GM12878 (cell line): Measurements from ENCODE around the gene BLCAP. TPM values are rescaled to one million over a fixed set of nuclear protein-coding genes. Genes with fewer than 3 reads are reported as not detected.

Experiments
- ATAC-seq: fragments of 200-7000 bp; cut with Tn5 transposase; 3 replicates; pipeline ENCODE4 v1.9.1; 2020; ENCODE audit warnings: mild to moderate bottlenecking, moderate library complexity
- BruUV-seq: library from RNA; stranded (reverse); fragments of 400-500 nt; replicated peaks from 2 replicates; lab custom pipeline; 2021; lab: Mats Ljungman, UMichigan
- CTCF ChIA-PET: fragments of 300-600 bp; sonication (Branson Sonifier 250); formaldehyde crosslinking; extraction: SDS; loops from one replicate; lab custom pipeline; 2021; ENCODE audit warnings: inconsistent platforms; lab: Yijun Ruan, JAX
- POLR2A ChIA-PET: fragments of 350-600 bp; formaldehyde crosslinking; extraction: SDS; loops from one replicate; lab custom pipeline; 2021; ENCODE audit warnings: inconsistent platforms; lab: Charles Lee
- RAD21 ChIA-PET: fragments of 300-600 bp; sonication (Branson Sonifier 250); formaldehyde crosslinking; loops from one replicate; lab custom pipeline; 2023; ENCODE audit warnings: antibody characterized with exemption; ENCODE audit not compliant: unreplicated experiment; lab: Charles Lee
- SMC1A ChIA-PET: fragments of 300-600 bp; sonication (Branson Sonifier 250); formaldehyde crosslinking; loops from one replicate; lab custom pipeline; 2023; ENCODE audit not compliant: unreplicated experiment, uncharacterized antibody; lab: Charles Lee
- DNase-seq: peaks from one replicate; pipeline ENCODE4 v3.0.0-alpha.2; 2011; ENCODE audit warnings: low read depth, low spot score
- FAIRE-seq: peaks from 3 replicates; lab custom pipeline; 2011; peaks lifted over from hg19 to GRCh38; lab: Jason Lieb, UNC
- H2AFZ ChIP-seq: 2 replicates; pipeline ENCODE4 v1.6.0; 2011; ENCODE audit warnings: low read depth, low read length, control low read depth; ENCODE audit not compliant: control insufficient read depth
- H3K27ac ChIP-seq: 2 replicates; pipeline ENCODE4 v1.5.1; 2011; ENCODE audit warnings: control low read depth; ENCODE audit not compliant: control insufficient read depth, insufficient read depth
- H3K27me3 ChIP-seq, 2 experiments: replicated peaks in 1 of 2; 2 replicates each; pipeline versions ENCODE4 v1.6.0 to v1.6.1; 2011; ENCODE audit warnings: low read length in 1 of 2; ENCODE audit not compliant: control insufficient read depth in 2 of 2, insufficient read depth in 2 of 2
- H3K36me3 ChIP-seq, 2 experiments: 2 replicates each; pipeline ENCODE4 v1.5.1; 2011; ENCODE audit warnings: low read length in 1 of 2; ENCODE audit not compliant: control insufficient read depth in 2 of 2, insufficient read depth in 2 of 2
- H3K4me1 ChIP-seq: 2 replicates; pipeline ENCODE4 v1.6.1; 2011; ENCODE audit warnings: mild to moderate bottlenecking, low read length, moderate library complexity, mixed read lengths; ENCODE audit not compliant: control insufficient read depth, insufficient read depth
- H3K4me2 ChIP-seq: 2 replicates; pipeline ENCODE4 v1.6.0; 2011; ENCODE audit warnings: control low read depth; ENCODE audit not compliant: control insufficient read depth, insufficient read depth
- H3K4me3 ChIP-seq: fragments of 200-600 bp; sonication (generic); 2 replicates; pipeline ENCODE4 v1.5.1; 2016
- H3K79me2 ChIP-seq: 2 replicates; pipeline ENCODE4 v1.6.0; 2011; ENCODE audit warnings: low read length; ENCODE audit not compliant: control insufficient read depth, insufficient read depth
- H3K9ac ChIP-seq: 2 replicates; pipeline ENCODE4 v1.8.0; 2011; ENCODE audit warnings: low read length, control low read depth, mixed read lengths; ENCODE audit not compliant: control insufficient read depth, insufficient read depth
- H3K9me3 ChIP-seq: replicated peaks from 3 replicates; pipeline ENCODE4 v1.5.1; 2011; ENCODE audit warnings: mild to moderate bottlenecking, low read length; ENCODE audit not compliant: control insufficient read depth, insufficient read depth
- H4K20me1 ChIP-seq: 2 replicates; pipeline ENCODE4 v1.6.0; 2011; ENCODE audit not compliant: control insufficient read depth, insufficient read depth
- CHD4 ChIP-seq: fragments of 200-600 bp; sonication (generic); IDR thresholded peaks from 2 replicates; pipeline ENCODE4 v1.6.1; 2016; ENCODE audit warnings: mild to moderate bottlenecking
- HCFC1 ChIP-seq: fragments of 150-350 bp; IDR thresholded peaks from 2 replicates; pipeline ENCODE4 v1.6.1; 2014; ENCODE audit warnings: low read length
- KLF5 ChIP-seq: fragments of 450-650 bp; IDR thresholded peaks from 2 replicates; pipeline ENCODE4 v1.6.1; 2014; ENCODE audit warnings: mild to moderate bottlenecking; ENCODE audit not compliant: partially characterized antibody
- MEF2A ChIP-seq: IDR thresholded peaks from 2 replicates; pipeline ENCODE4 v1.6.1; 2011; ENCODE audit warnings: low read depth, mild to moderate bottlenecking, low read length, moderate library complexity; ENCODE audit not compliant: insufficient read depth
- NFXL1 ChIP-seq: fragments of 450-650 bp; IDR thresholded peaks from 2 replicates; pipeline ENCODE4 v1.6.1; 2017; ENCODE audit warnings: antibody characterized with exemption, mild to moderate bottlenecking, borderline replicate concordance
- NFYB ChIP-seq: IDR thresholded peaks from 2 replicates; pipeline ENCODE4 v1.6.1; 2011; ENCODE audit warnings: low read depth, mild to moderate bottlenecking, low read length, improper control_type of control experiment, moderate library complexity; ENCODE audit not compliant: insufficient read depth
- PAX5 ChIP-seq: IDR thresholded peaks from 2 replicates; pipeline ENCODE4 v1.6.1; 2011; ENCODE audit warnings: low read depth, low read length, borderline replicate concordance
- RBBP5 ChIP-seq: fragments of 200-600 bp; sonication (generic); conservative IDR thresholded peaks from 2 replicates; pipeline ENCODE4 v1.6.1; 2016
- USF1 ChIP-seq: IDR thresholded peaks from 2 replicates; pipeline ENCODE4 v1.6.1; 2011; ENCODE audit warnings: borderline replicate concordance, low read depth, mild to moderate bottlenecking, moderate library complexity, mixed read lengths, low read length; ENCODE audit not compliant: insufficient read depth; ENCODE audit errors: extremely low read length
- ZBED1 ChIP-seq: IDR thresholded peaks from 2 replicates; pipeline ENCODE4 v1.6.1; 2016; ENCODE audit warnings: borderline replicate concordance
- ZNF207 ChIP-seq: fragments of 450-650 bp; IDR thresholded peaks from 2 replicates; pipeline ENCODE4 v1.6.1; 2014; ENCODE audit warnings: antibody characterized with exemption, mild to moderate bottlenecking, borderline replicate concordance
- ZNF384 ChIP-seq: IDR thresholded peaks from 2 replicates; pipeline ENCODE4 v1.6.1; 2012; ENCODE audit warnings: low read depth, mild to moderate bottlenecking, low read length, improper control_type of control experiment, borderline replicate concordance
- ZNF592 ChIP-seq: fragments of 450-650 bp; IDR thresholded peaks from 2 replicates; pipeline ENCODE4 v1.6.1; 2017; ENCODE audit warnings: mild to moderate bottlenecking, moderate library complexity
- whole genome bisulfite sequencing: methylation state at CpG from one replicate; pipeline ENCODE4 v1.1.6; 2016; ENCODE audit warnings: low lambda C conversion rate; ENCODE audit not compliant: insufficient replicate concordance, insufficient coverage; ENCODE audit errors: missing lambda C conversion rate; 5-methylcytosine and 5-hydroxymethylcytosine counted together
- in situ Hi-C: fragments of 300-500 bp; cut with MboI; formaldehyde crosslinking; loops from 9 replicates; pipeline ENCODE4 v1.14.3; 2018; ENCODE audit warnings: mixed read lengths
- intact Hi-C: fragments of 100-400 bp; cut with micrococcal nuclease; formaldehyde crosslinking; loops from one replicate; pipeline ENCODE4 v1.14.2; 2022; ENCODE audit not compliant: unreplicated experiment
- polyA plus RNA-seq, 11 experiments: library from polyadenylated mRNA; depleted of rRNA in 4 of 11; unstranded in 6 of 11; stranded (reverse) in 5 of 11; fragments of >200 nt; fragmentation: Nextera tagmentation in 4 of 11; fragmentation: Illumina TruSeq in 1 of 11; extraction: Ambion mirVana in 4 of 11; extraction: Trizol in 1 of 11; gene quantifications; 1 replicate in 1 of 11; 2 replicates in 10 of 11; pipeline versions ENCODE4 v1.2.1 to v1.2.3, GENCODE V29; 2011 to 2016; ENCODE audit warnings: inconsistent platforms in 2 of 11, missing spikeins in 2 of 11, low read depth in 1 of 11
- total RNA-seq, 4 experiments: library from RNA; depleted of rRNA in 3 of 4; stranded (reverse); fragments of >200 nt in 3 of 4; fragmentation: Illumina TruSeq in 1 of 4; extraction: Trizol in 1 of 4; gene quantifications; 2 replicates each; pipeline versions ENCODE4 v1.2.1 to v1.2.3, GENCODE V29; 2013 to 2021

The BLCAP gene
- total and polyA plus RNA-seq, 10 of the 15 experiments (the other 5 are each of a cell fraction or from before 2014, with no cell fraction given), result 24.6 to 62.3 (median 47.3) TPM

GRCh38 chr20:37559312-37560027 is 31.8 kb upstream of the BLCAP start (continued):
- TF ChIP-seq USF1, result no peak
- TF ChIP-seq RBBP5, result no peak
- no peak for TF ChIP-seq ZNF592
- no peak for TF ChIP-seq NFYB
- no peak for TF ChIP-seq CHD4
- TF ChIP-seq HCFC1, result no peak
- TF ChIP-seq, all 136 proteins: peak for 0

GRCh38 chr20:37558779-37559178 is 31.1 kb upstream of the BLCAP start:
- DNase-seq (no peak), FAIRE-seq (no peak), ATAC-seq (no peak)
- in situ Hi-C loops (no loop called here), intact Hi-C loops (no loop called here)
- Histone ChIP-seq H2AFZ (no peak overlapping the region), H3K4me2 (no peak overlapping the region), H3K27ac (no peak overlapping the region), H4K20me1 (no peaks in the 10 kb centered on the region), H3K27me3 (peaks cover 1 to 2% of the 10 kb centered on the region in 2 experiments; a peak in 2 of 4 replicates), H3K36me3 (no peaks in the 10 kb centered on the region), H3K4me3 (no peak overlapping the region), H3K9ac (no peak overlapping the region), H3K4me1 (no peaks in the 10 kb centered on the region), H3K9me3 (no peaks in the 10 kb centered on the region), H3K79me2 (no peaks in the 10 kb centered on the region)
- RAD21 ChIA-PET, result no interaction called here
- TF ChIP-seq MEF2A (no peak), ZNF384 (no peak), ZBED1 (no peak), NFXL1 (no peak), PAX5 (no peak), ZNF207 (no peak), KLF5 (no peak)
- SMC1A ChIA-PET, result no interaction called here
- 12% methylated on average over 4 of the region's 4 CpGs for WGBS
- CTCF ChIA-PET, result no interaction called here
- POLR2A ChIA-PET, result no interaction called here
- no TSS peak for BruUV-seq
